Left ventricle myocardium inferior (tissue), 1 donor: ENCODE measurements around the gene RACGAP1. TPM values are rescaled to one million over a fixed set of nuclear protein-coding genes. Genes with fewer than 3 reads are reported as not detected.

ENCODE experiments used
- DNase-seq: peaks from one replicate; pipeline ENCODE4 v3.0.0-alpha.2; 2020
- H3K27ac ChIP-seq: fragments of 200-600 bp; replicated peaks from 2 replicates; pipeline ENCODE4 v1.8.0; 2021
- H3K27me3 ChIP-seq: fragments of 200-600 bp; 2 replicates; pipeline ENCODE4 v1.8.0; 2021; ENCODE audit warnings: low read depth
- H3K36me3 ChIP-seq: fragments of 200-600 bp; 2 replicates; pipeline ENCODE4 v1.8.0; 2021
- H3K4me1 ChIP-seq: fragments of 200-600 bp; 2 replicates; pipeline ENCODE4 v1.8.0; 2021
- H3K4me3 ChIP-seq: fragments of 200-600 bp; 2 replicates; pipeline ENCODE4 v1.8.0; 2021; ENCODE audit warnings: mild to moderate bottlenecking, moderate library complexity
- H3K9me3 ChIP-seq: fragments of 200-600 bp; replicated peaks from 2 replicates; pipeline ENCODE4 v1.8.0; 2021
- CTCF ChIP-seq: fragments of 200-600 bp; IDR thresholded peaks from 2 replicates; pipeline ENCODE4 v1.8.0; 2021; ENCODE audit warnings: antibody characterized with exemption, mild to moderate bottlenecking, borderline replicate concordance
- intact Hi-C: fragments of 100-400 bp; cut with micrococcal nuclease; formaldehyde crosslinking; loops from one replicate; pipeline ENCODE4 v1.11.0; 2022
- total RNA-seq: library from RNA; stranded (reverse); fragmentation: NEBNext Ultra II Directional; extraction: Animal tissue kit (Norgen Biotek cat#: 25700); gene quantifications from one replicate; pipeline ENCODE4 v1.2.1, GENCODE V29; 2021
- donor health status: DM: no; HTN: yes; CAD: no; lungs with severe emphysema.

Gene RACGAP1
- total RNA-seq, 1 donor from 2014 or later = 5.4 TPM

- TF ChIP-seq CTCF = peak; percentile 95
- Histone ChIP-seq H3K9me3 (no peaks in the 10 kb centered on the region), H3K4me1 (peaks cover 25% of the 10 kb centered on the region), H3K4me3 (peak overlapping the region; percentile 15), H3K27ac (no peak overlapping the region), H3K27me3 (peaks cover 73% of the 10 kb centered on the region), H3K36me3 (no peaks in the 10 kb centered on the region)
- DNase-seq = no peak
- intact Hi-C loops = loop anchor here (5.0 to 10.0 kb wide), 2 partner anchors 89 to 191 kb away; no protein-coding TSS in a partner anchor
These were observed 30.7 kb upstream of the RACGAP1 start for GRCh38 chr12:50055831-50056638.

- Histone ChIP-seq H3K4me1 (peaks cover 35% of the 10 kb centered on the region), H3K4me3 (no peak overlapping the region), H3K9me3 (no peaks in the 10 kb centered on the region), H3K36me3 (no peaks in the 10 kb centered on the region), H3K27me3 (peaks cover 64% of the 10 kb centered on the region), H3K27ac (no peak overlapping the region)
- no peak for TF ChIP-seq CTCF
- DNase-seq = no peak
- intact Hi-C loops = loop anchor here (10.0 kb wide), 1 partner anchor 189 kb away; no protein-coding TSS in a partner anchor
These were observed 28.3 kb upstream of the RACGAP1 start for GRCh38 chr12:50053583-50053982.

GRCh38 chr12:50052964-50053363, 27.7 kb upstream of the RACGAP1 start:
- Histone ChIP-seq H3K4me1 (peaks cover 33% of the 10 kb centered on the region), H3K9me3 (no peaks in the 10 kb centered on the region), H3K27ac (no peak overlapping the region), H3K36me3 (no peaks in the 10 kb centered on the region), H3K27me3 (peaks cover 62% of the 10 kb centered on the region), H3K4me3 (no peak overlapping the region)
- intact Hi-C loops = loop anchor here (10.0 kb wide), 1 partner anchor 188 kb away; no protein-coding TSS in a partner anchor
- no peak for DNase-seq
- no peak for TF ChIP-seq CTCF

GRCh38 chr12:50052544-50052943, 27.2 kb upstream of the RACGAP1 start:
- no peak for TF ChIP-seq CTCF
- H3K4me1 ChIP-seq = peaks cover 31% of the 10 kb centered on the region
- intact Hi-C loops = loop anchor here (10.0 kb wide), 1 partner anchor 188 kb away; no protein-coding TSS in a partner anchor

GRCh38 chr12:50051101-50051806, 26.0 kb upstream of the RACGAP1 start:
- no peak for DNase-seq
- H3K36me3 ChIP-seq = no peaks in the 10 kb centered on the region
- H3K27me3 ChIP-seq = peaks cover 55% of the 10 kb centered on the region
- peaks cover 19% of the 10 kb centered on the region for H3K4me1 ChIP-seq
- peak overlapping the region; percentile 59 for H3K4me3 ChIP-seq
- peak overlapping the region; percentile 45 for H3K27ac ChIP-seq
- no peak for TF ChIP-seq CTCF
- no peaks in the 10 kb centered on the region for H3K9me3 ChIP-seq
- intact Hi-C loops = loop anchor here (10.0 kb wide), 1 partner anchor 186 kb away; no protein-coding TSS in a partner anchor

More at GRCh38 chr12:50052544-50052943, 27.2 kb upstream of the RACGAP1 start:
- Histone ChIP-seq H3K27me3 (peaks cover 63% of the 10 kb centered on the region), H3K4me3 (no peak overlapping the region), H3K27ac (no peak overlapping the region), H3K9me3 (no peaks in the 10 kb centered on the region), H3K36me3 (no peaks in the 10 kb centered on the region)
- no peak for DNase-seq
